Duodenal mucosa (tissue), 2 donors: ENCODE results near the gene CIAPIN1.
"Not testable (repeated sequence)": the region's sequence is repeated elsewhere in the genome, so short reads cannot be mapped to it uniquely, and the experiment has no call there.

Experiments used
- H3K27ac ChIP-seq: one replicate; pipeline ENCODE4 v1.7.0; 2013; ENCODE audit warnings: low read depth, low read length
- H3K27me3 ChIP-seq, 2 donors: one replicate each; pipeline ENCODE4 v1.7.0; 2013; ENCODE audit warnings: low read length in 2 of 2, control low read depth in 1 of 2; ENCODE audit not compliant: insufficient read depth in 2 of 2, control insufficient read depth in 1 of 2
- H3K36me3 ChIP-seq, 2 donors: one replicate each; pipeline ENCODE4 v1.7.0; 2013; ENCODE audit warnings: low read length in 2 of 2, control low read depth in 1 of 2; ENCODE audit not compliant: insufficient read depth in 2 of 2, control insufficient read depth in 1 of 2
- H3K4me1 ChIP-seq, 2 donors: one replicate each; pipeline ENCODE4 v1.7.0; 2013; ENCODE audit warnings: low read length in 2 of 2, control low read depth in 1 of 2; ENCODE audit not compliant: insufficient read depth in 2 of 2, control insufficient read depth in 1 of 2
- H3K4me3 ChIP-seq, 2 donors: one replicate each; pipeline ENCODE4 v1.7.0; 2013; ENCODE audit warnings: low read length in 2 of 2, low read depth in 1 of 2
- H3K9ac ChIP-seq, 2 donors: one replicate each; pipeline ENCODE4 v1.7.0; 2013; ENCODE audit warnings: low read length in 2 of 2, low read depth in 1 of 2
- H3K9me3 ChIP-seq, 2 donors: one replicate each; pipeline ENCODE4 v1.7.0; 2013; ENCODE audit warnings: low read length in 2 of 2, control low read depth in 1 of 2; ENCODE audit not compliant: control insufficient read depth in 1 of 2

The CIAPIN1 gene

DNA sequence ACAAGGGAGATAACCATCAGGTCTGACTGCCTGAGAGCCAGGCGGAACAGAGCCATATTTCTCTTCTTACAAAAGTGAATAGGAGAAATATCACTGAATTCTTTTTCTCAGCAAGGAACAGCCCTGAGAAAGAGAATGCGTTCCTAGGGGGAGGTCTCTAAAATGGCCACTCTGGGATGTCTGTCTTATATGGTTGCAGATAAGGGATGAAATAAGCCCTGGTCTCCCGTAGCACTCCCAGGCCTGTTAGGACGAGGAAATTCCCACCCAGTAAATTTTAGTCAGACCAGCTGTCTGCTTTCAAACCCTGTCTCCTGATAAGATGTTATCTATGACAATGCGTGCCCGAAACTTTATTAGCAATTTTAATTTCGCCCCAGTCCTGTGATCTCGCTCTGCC, 7.2 kb downstream of the CIAPIN1 start:
- H3K27ac ChIP-seq, H3K27me3 ChIP-seq, H3K9ac ChIP-seq, H3K4me1 ChIP-seq, H3K4me3 ChIP-seq, H3K9me3 ChIP-seq: not testable (repeated sequence)
- peaks cover 30 to 47% of the 10 kb centered on the region in 2 donors for H3K36me3 ChIP-seq

DNA sequence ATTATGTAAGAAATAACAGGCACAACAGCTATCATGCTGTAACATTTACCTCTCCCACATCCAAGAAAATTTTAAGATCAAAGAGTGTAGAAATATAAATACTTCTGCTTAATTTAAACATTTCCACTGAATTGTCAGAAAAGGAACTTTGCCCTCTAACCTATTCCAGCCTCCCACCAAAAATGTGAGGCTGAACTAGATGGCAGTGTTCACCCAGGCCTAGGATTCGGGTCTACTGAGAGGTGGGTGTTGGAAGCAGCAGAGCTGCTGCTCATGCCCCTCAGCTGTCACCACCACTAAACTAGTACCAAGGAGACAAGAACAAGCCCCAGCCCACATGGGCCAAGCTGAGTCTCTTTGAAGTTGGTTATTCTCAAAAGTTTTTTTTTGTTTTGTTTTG, 11.3 kb downstream of the CIAPIN1 start:
- peaks cover 66 to 83% of the 10 kb centered on the region in 2 donors for H3K36me3 ChIP-seq
- H3K27ac ChIP-seq: no peak overlapping the region
- no peak overlapping the region for H3K9ac ChIP-seq
- H3K4me3 ChIP-seq: no peak overlapping the region
- H3K9me3 ChIP-seq: peaks cover 2 to 4% of the 10 kb centered on the region in 2 donors
- H3K4me1 ChIP-seq: peaks cover 0 to 12% of the 10 kb centered on the region in 2 donors
- no peaks in the 10 kb centered on the region for H3K27me3 ChIP-seq

DNA sequence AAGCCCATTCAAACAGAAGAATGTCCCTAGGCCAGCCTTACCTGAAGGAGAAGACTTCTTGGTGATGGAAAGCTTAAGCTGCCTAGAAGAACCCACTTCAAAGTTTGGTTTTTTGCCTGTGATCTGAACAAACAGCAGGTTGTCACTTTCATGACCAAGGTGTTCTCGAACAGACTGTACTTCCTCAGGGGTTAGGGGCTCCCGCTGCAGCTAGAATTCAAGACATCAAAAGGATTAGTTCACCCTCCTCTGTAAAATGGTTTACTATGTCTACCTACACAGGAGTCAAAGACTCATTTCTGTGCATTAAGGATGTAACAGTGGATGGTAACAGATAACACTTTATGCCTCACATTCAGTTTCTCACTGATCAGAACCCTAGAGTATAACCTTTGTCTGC, 13.2 kb downstream of the CIAPIN1 start:
- peaks cover 67 to 83% of the 10 kb centered on the region in 2 donors for H3K36me3 ChIP-seq
- no peak overlapping the region for H3K4me3 ChIP-seq
- H3K4me1 ChIP-seq: peaks cover 0 to 12% of the 10 kb centered on the region in 2 donors
- no peak overlapping the region for H3K27ac ChIP-seq
- H3K9ac ChIP-seq: no peak overlapping the region
- H3K27me3 ChIP-seq: no peaks in the 10 kb centered on the region
- H3K9me3 ChIP-seq: no peaks in the 10 kb centered on the region

GRCh38 chr16:57432989-57433388, 14.2 kb downstream of the CIAPIN1 start:
- H3K9ac ChIP-seq: no peak overlapping the region
- H3K9me3 ChIP-seq: no peaks in the 10 kb centered on the region
- no peak overlapping the region for H3K4me3 ChIP-seq
- no peak overlapping the region for H3K27ac ChIP-seq
- H3K36me3 ChIP-seq: peaks cover 58 to 83% of the 10 kb centered on the region in 2 donors
- peaks cover 0 to 12% of the 10 kb centered on the region in 2 donors for H3K4me1 ChIP-seq
- no peaks in the 10 kb centered on the region for H3K27me3 ChIP-seq

DNA sequence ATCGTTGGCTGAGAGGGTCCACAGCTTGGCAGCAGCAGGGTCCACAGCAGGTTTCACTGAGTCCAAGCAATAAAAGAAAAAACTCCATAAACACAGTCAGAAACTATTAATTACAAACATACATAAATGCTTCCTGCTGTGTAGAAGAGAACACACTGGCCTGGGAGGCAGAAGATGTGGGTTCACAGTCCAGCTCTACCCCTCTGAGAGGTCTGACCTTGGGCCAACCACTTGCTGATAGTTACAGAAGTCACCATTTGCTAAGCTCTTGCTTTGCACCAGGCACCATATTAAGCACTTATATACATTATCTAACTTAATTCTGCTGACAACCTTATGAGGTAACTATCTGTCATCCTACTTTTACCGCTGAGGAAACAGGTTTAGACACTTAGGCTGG, 14.7 kb downstream of the CIAPIN1 start:
- H3K27ac ChIP-seq: no peak overlapping the region
- H3K36me3 ChIP-seq: peaks cover 55 to 83% of the 10 kb centered on the region in 2 donors
- H3K4me3 ChIP-seq: no peak overlapping the region

DNA sequence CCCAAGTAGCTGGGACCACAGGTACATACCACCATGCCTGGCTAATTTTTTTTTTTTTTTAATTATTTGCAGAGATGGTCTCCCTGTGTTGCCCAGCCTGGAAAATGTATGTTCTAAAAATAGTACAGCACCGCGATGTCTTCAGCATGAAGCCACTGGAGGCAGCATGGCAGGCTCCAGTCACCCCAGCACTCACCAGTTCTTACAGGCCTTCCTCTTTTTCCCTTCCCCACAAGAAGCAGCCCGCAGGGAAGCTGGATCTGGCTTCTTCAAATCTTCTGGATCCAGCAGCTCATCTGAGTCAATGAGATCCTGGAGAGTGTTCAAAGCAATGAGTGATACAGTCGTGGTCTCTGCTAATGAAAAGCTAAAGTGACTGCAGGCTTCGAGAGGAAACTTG, 16.2 kb downstream of the CIAPIN1 start:
- H3K27ac ChIP-seq: no peak overlapping the region
- H3K9me3 ChIP-seq: no peaks in the 10 kb centered on the region
- H3K36me3 ChIP-seq: peaks cover 55 to 83% of the 10 kb centered on the region in 2 donors
- H3K4me1 ChIP-seq: peaks cover 0 to 12% of the 10 kb centered on the region in 2 donors
- H3K9ac ChIP-seq: no peak overlapping the region
- H3K27me3 ChIP-seq: no peaks in the 10 kb centered on the region
- H3K4me3 ChIP-seq: no peak overlapping the region

More for the DNA sequence above, 14.7 kb downstream of the CIAPIN1 start:
- H3K4me1 ChIP-seq: peaks cover 0 to 12% of the 10 kb centered on the region in 2 donors
- H3K9me3 ChIP-seq: no peaks in the 10 kb centered on the region
- no peaks in the 10 kb centered on the region for H3K27me3 ChIP-seq
- H3K9ac ChIP-seq: no peak overlapping the region

DNA sequence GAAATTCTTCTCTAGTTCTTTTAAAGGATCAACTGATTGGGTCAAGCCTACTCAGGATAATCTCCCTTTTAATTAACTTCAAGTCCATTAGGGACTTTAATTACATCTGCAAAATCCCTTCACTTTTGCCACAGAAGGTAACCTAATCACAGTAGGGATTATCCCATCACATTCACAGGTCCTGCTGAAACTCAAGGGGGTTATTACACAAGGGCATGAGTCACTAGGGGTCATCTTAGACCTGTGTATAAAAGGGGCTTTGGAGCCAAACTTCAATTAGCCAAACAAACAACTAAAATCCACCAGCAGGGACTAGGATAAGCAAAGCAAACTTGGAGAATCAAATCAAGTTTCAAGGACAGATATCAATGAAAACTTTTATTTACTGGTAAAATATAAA, 19.4 kb downstream of the CIAPIN1 start:
- peaks cover 25 to 54% of the 10 kb centered on the region in 2 donors for H3K36me3 ChIP-seq
- no peak overlapping the region for H3K4me3 ChIP-seq
- H3K27ac ChIP-seq: no peak overlapping the region
- no peaks in the 10 kb centered on the region for H3K9me3 ChIP-seq
- no peak overlapping the region for H3K9ac ChIP-seq
- H3K4me1 ChIP-seq: peaks cover 0 to 9% of the 10 kb centered on the region in 2 donors
- H3K27me3 ChIP-seq: no peaks in the 10 kb centered on the region

- peaks cover 20 to 48% of the 10 kb centered on the region in 2 donors for H3K36me3 ChIP-seq
- no peaks in the 10 kb centered on the region for H3K27me3 ChIP-seq
- H3K27ac ChIP-seq: no peak overlapping the region
- no peak overlapping the region for H3K4me3 ChIP-seq
- H3K9ac ChIP-seq: no peak overlapping the region
- no peaks in the 10 kb centered on the region for H3K9me3 ChIP-seq
- H3K4me1 ChIP-seq: peaks cover under 1 to 4% of the 10 kb centered on the region in 2 donors
Measured at GRCh38 chr16:57427307-57427706, 19.9 kb downstream of the CIAPIN1 start.

DNA sequence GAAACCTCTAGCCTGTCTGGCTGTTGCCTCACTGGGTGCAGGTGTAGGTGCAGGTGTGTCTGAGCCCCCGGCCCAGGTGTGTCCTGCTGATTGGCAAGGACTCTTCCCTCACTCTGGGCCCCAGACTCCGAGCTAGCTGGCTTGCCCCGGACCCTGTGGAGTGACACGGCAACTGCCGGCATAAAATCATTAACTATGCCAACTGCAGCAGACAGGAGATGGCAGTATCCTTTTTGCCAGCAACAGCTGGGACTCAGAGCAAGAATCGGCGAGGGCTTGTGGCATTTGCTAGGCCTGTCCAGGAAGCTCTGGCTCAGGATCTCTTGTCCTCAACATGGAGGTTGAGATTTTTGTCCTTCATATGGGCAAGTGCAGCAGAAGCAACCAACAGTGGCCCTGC, 20.8 kb downstream of the CIAPIN1 start:
- Histone ChIP-seq H3K9ac (no peak overlapping the region), H3K27ac (no peak overlapping the region), H3K36me3 (peaks cover 16 to 40% of the 10 kb centered on the region in 2 donors), H3K9me3 (no peaks in the 10 kb centered on the region), H3K4me3 (no peak overlapping the region), H3K4me1 (peaks cover 0 to 4% of the 10 kb centered on the region in 2 donors), H3K27me3 (no peaks in the 10 kb centered on the region)

- Histone ChIP-seq H3K9me3 (no peaks in the 10 kb centered on the region), H3K4me3 (no peak overlapping the region), H3K27ac (no peak overlapping the region), H3K36me3 (peaks cover 0 to 24% of the 10 kb centered on the region in 2 donors), H3K27me3 (no peaks in the 10 kb centered on the region), H3K4me1 (peaks cover 0 to 4% of the 10 kb centered on the region in 2 donors), H3K9ac (no peak overlapping the region)
Measured at GRCh38 chr16:57424583-57424982, 22.6 kb downstream of the CIAPIN1 start.

- H3K9me3 ChIP-seq: no peaks in the 10 kb centered on the region
- no peak overlapping the region for H3K4me3 ChIP-seq
- H3K9ac ChIP-seq: no peak overlapping the region
- H3K4me1 ChIP-seq: peaks cover 12% of the 10 kb centered on the region in 2 donors
- H3K27me3 ChIP-seq: no peaks in the 10 kb centered on the region
- no peak overlapping the region for H3K27ac ChIP-seq
- peaks cover 0 to 12% of the 10 kb centered on the region in 2 donors for H3K36me3 ChIP-seq
Measured at GRCh38 chr16:57423152-57423551, 24.0 kb downstream of the CIAPIN1 start.
